Measurements from ENCODE around the gene ZFAND3.

GRCh38 chr6:37928217-37928616 is 108.7 kb downstream of the ZFAND3 start:
- no peak for TF ChIP-seq EZH2 (IDR thresholded peaks at IDR 0.05; ENCODE audit: borderline replicate concordance, insufficient read depth, low read length, poor library complexity, severe bottlenecking)
- TF ChIP-seq CTCF (IDR thresholded peaks at IDR 0.05; ENCODE audit: poor library complexity, severe bottlenecking), result no peak
- no peak for TF ChIP-seq POLR2AphosphoS5 (IDR thresholded peaks at IDR 0.05)

All from neural cell (in vitro differentiated cells).